SIG-M5 treated with dmso at 0.1 percent for 504 hours (cell line): ENCODE measurements around the gene SLC2A14.

ENCODE experiments used
- DNase-seq: peaks from one replicate; lab custom pipeline; 2025; ENCODE audit not compliant: unreplicated experiment; lab: John Stamatoyannopoulos, UW

The SLC2A14 gene

GRCh38 chr12:7769999-7770398, 102.7 kb downstream of the SLC2A14 start:
- no peak for DNase-seq
